DND-41 (cell line): ENCODE measurements around the gene STT3B.
A peak's percentile ranks its signal among the peaks of the same experiment; 100 is the strongest.

Source experiments
- ATAC-seq: fragments of 200-7000 bp; cut with Tn5 transposase; 3 replicates; pipeline ENCODE4 v1.9.1; 2021; ENCODE audit warnings: low read depth; ENCODE audit not compliant: insufficient read depth
- DNase-seq: peaks from one replicate; pipeline ENCODE4 v3.0.0-alpha.2; 2020
- H2AFZ ChIP-seq: 2 replicates; pipeline ENCODE4 v1.6.0; 2012; ENCODE audit warnings: low read depth, low read length
- H3K27ac ChIP-seq: 2 replicates; pipeline ENCODE4 v1.5.1; 2012; ENCODE audit warnings: low read length, inconsistent platforms
- H3K27me3 ChIP-seq: fragments of 200-600 bp; sonication (generic); 2 replicates; pipeline ENCODE4 v1.6.0; 2012; ENCODE audit warnings: low read length, mild to moderate bottlenecking, inconsistent platforms; ENCODE audit not compliant: insufficient read depth, poor library complexity
- H3K36me3 ChIP-seq: 2 replicates; pipeline ENCODE4 v1.5.1; 2012; ENCODE audit warnings: low read length, inconsistent platforms; ENCODE audit not compliant: insufficient read depth
- H3K4me1 ChIP-seq: 2 replicates; pipeline ENCODE4 v1.5.1; 2012; ENCODE audit warnings: mild to moderate bottlenecking, low read length; ENCODE audit not compliant: insufficient read depth
- H3K4me2 ChIP-seq: 2 replicates; pipeline ENCODE4 v1.6.0; 2012; ENCODE audit warnings: mild to moderate bottlenecking, moderate library complexity, low read length, inconsistent platforms; ENCODE audit not compliant: insufficient read depth
- H3K4me3 ChIP-seq, 2 experiments: fragments of 200-600 bp in 1 of 2; shearing (Covaris generic) in 1 of 2; 2 replicates each; pipeline ENCODE4 v1.5.1; 2012 to 2016; ENCODE audit warnings: inconsistent platforms in 2 of 2, low read length in 2 of 2, mild to moderate bottlenecking in 2 of 2, low read depth in 1 of 2, moderate library complexity in 1 of 2
- H3K79me2 ChIP-seq: 2 replicates; pipeline ENCODE4 v1.6.0; 2012; ENCODE audit warnings: low read length, inconsistent platforms; ENCODE audit not compliant: insufficient read depth
- H3K9ac ChIP-seq: 2 replicates; pipeline ENCODE4 v1.6.0; 2012; ENCODE audit warnings: low read depth, mild to moderate bottlenecking, inconsistent platforms, low read length, moderate library complexity
- H3K9me3 ChIP-seq: 2 replicates; pipeline ENCODE4 v1.5.1; 2012; ENCODE audit warnings: low read length, moderate library complexity, mild to moderate bottlenecking, inconsistent platforms; ENCODE audit not compliant: insufficient read depth, severe bottlenecking
- H4K20me1 ChIP-seq: 2 replicates; pipeline ENCODE4 v1.6.0; 2012; ENCODE audit warnings: low read length; ENCODE audit not compliant: insufficient read depth
- CTCF ChIP-seq: IDR thresholded peaks from 2 replicates; pipeline ENCODE4 v1.5.1; 2012; ENCODE audit warnings: borderline replicate concordance, low read length, moderate library complexity, mild to moderate bottlenecking; ENCODE audit not compliant: poor library complexity, severe bottlenecking; ENCODE audit errors: extremely low read depth
- EZH2 ChIP-seq: IDR thresholded peaks from 3 replicates; pipeline ENCODE4 v1.6.1; 2012; ENCODE audit warnings: borderline replicate concordance, low read depth, mild to moderate bottlenecking, moderate library complexity, low read length, inconsistent platforms; ENCODE audit not compliant: severe bottlenecking

STT3B gene

GRCh38 chr3:31531452-31531991, 1.2 kb upstream of the STT3B start:
- H3K9me3 ChIP-seq: no peaks in the 10 kb centered on the region
- peak overlapping the region; percentile 94 for H3K9ac ChIP-seq
- H3K4me2 ChIP-seq: peak overlapping the region; percentile 68
- peak overlapping the region; percentile 50 to 68 for H3K4me3 ChIP-seq
- peak overlapping the region; percentile 99 for H3K27ac ChIP-seq
- peaks cover 28% of the 10 kb centered on the region for H3K4me1 ChIP-seq
- peaks cover 28% of the 10 kb centered on the region for H4K20me1 ChIP-seq
- TF ChIP-seq EZH2 (no peak), CTCF (peak; percentile 39)
- H2AFZ ChIP-seq: peak overlapping the region; percentile 73
- peaks cover 16% of the 10 kb centered on the region for H3K36me3 ChIP-seq
- DNase-seq: no peak
- ATAC-seq: no peak
- H3K79me2 ChIP-seq: peaks cover 64% of the 10 kb centered on the region
- no peaks in the 10 kb centered on the region for H3K27me3 ChIP-seq

- Histone ChIP-seq H3K27ac (peak overlapping the region; percentile 99), H3K4me3 (peak overlapping the region; percentile 61 to 68), H3K9me3 (no peaks in the 10 kb centered on the region), H4K20me1 (peaks cover 33% of the 10 kb centered on the region), H3K79me2 (peaks cover 69% of the 10 kb centered on the region), H2AFZ (peak overlapping the region; percentile 73), H3K36me3 (peaks cover 22% of the 10 kb centered on the region), H3K9ac (peak overlapping the region; percentile 94), H3K4me2 (peak overlapping the region; percentile 78), H3K4me1 (peaks cover 33% of the 10 kb centered on the region), H3K27me3 (no peaks in the 10 kb centered on the region)
- TF ChIP-seq EZH2: no peak
- TF ChIP-seq CTCF: peak; percentile 8
- DNase-seq (peak; percentile 99), ATAC-seq (peak; percentile 77)
Observed at GRCh38 chr3:31531992-31532586, 636 bp upstream of the STT3B start.

GRCh38 chr3:31533169-31534064, 692 bp downstream of the STT3B start:
- H3K36me3 ChIP-seq: peaks cover 32% of the 10 kb centered on the region
- H3K79me2 ChIP-seq: peaks cover 83% of the 10 kb centered on the region
- peaks cover 47% of the 10 kb centered on the region for H3K4me1 ChIP-seq
- H3K4me3 ChIP-seq: peak overlapping the region; percentile 61 to 68
- H2AFZ ChIP-seq: peak overlapping the region; percentile 59; the same call in 1 of the 2 replicates
- TF ChIP-seq CTCF (peak; percentile 19), EZH2 (no peak)
- no peaks in the 10 kb centered on the region for H3K9me3 ChIP-seq
- peak overlapping the region; percentile 96 for H3K27ac ChIP-seq
- peaks cover 46% of the 10 kb centered on the region for H4K20me1 ChIP-seq
- H3K9ac ChIP-seq: peak overlapping the region; percentile 94
- no peaks in the 10 kb centered on the region for H3K27me3 ChIP-seq
- H3K4me2 ChIP-seq: peak overlapping the region; percentile 78
- ATAC-seq (no peak; the same call in 2 of the 3 replicates), DNase-seq (peak; percentile 67)
